Endothelial cell of umbilical vein (primary cell): ENCODE results near the gene ATXN10. TPM values are rescaled to one million over a fixed set of nuclear protein-coding genes. Genes with fewer than 3 reads are reported as not detected.

Experiments
- BruUV-seq: library from RNA; stranded (reverse); fragments of 400-500 nt; replicated peaks from 2 replicates; lab custom pipeline; 2021; lab: Mats Ljungman, UMichigan
- CTCF ChIA-PET: fragments of 300-600, 350-600 bp; sonication (Branson Sonifier 250); formaldehyde crosslinking; loops from one replicate; lab custom pipeline; 2021; ENCODE audit warnings: antibody characterized with exemption, inconsistent platforms; lab: Charles Lee
- POLR2A ChIA-PET: fragments of 300-600, 350-600 bp; sonication (Branson Sonifier 250); formaldehyde crosslinking; loops from one replicate; lab custom pipeline; 2021; ENCODE audit warnings: antibody characterized with exemption, inconsistent platforms; lab: Charles Lee
- DNase-seq: peaks from one replicate; pipeline ENCODE4 v3.0.0-alpha.2; 2011; ENCODE audit warnings: low read depth, low spot score
- FAIRE-seq: peaks from 2 replicates; lab custom pipeline; 2011; peaks lifted over from hg19 to GRCh38; lab: Jason Lieb, UNC
- H2AFZ ChIP-seq: 2 replicates; pipeline ENCODE4 v1.6.0; 2012; ENCODE audit warnings: low read depth, low read length, control low read depth, inconsistent platforms
- H3K27ac ChIP-seq: 2 replicates; pipeline ENCODE4 v1.5.1; 2011; ENCODE audit warnings: low read depth, mild to moderate bottlenecking, control low read depth, low read length, moderate library complexity; ENCODE audit not compliant: insufficient read depth
- H3K27me3 ChIP-seq, 2 experiments: 2 replicates each; pipeline versions ENCODE4 v1.6.0 to v1.6.1; 2011; ENCODE audit warnings: low read length in 2 of 2, mixed read lengths in 1 of 2; ENCODE audit not compliant: control insufficient read depth in 2 of 2, insufficient read depth in 2 of 2
- H3K36me3 ChIP-seq, 2 experiments: 2 replicates in 1 of 2; 3 replicates in 1 of 2; pipeline ENCODE4 v1.5.1; 2011; ENCODE audit warnings: low read length in 2 of 2, mild to moderate bottlenecking in 1 of 2, moderate library complexity in 1 of 2; ENCODE audit not compliant: control insufficient read depth in 2 of 2, insufficient read depth in 2 of 2; ENCODE audit errors: extremely low read depth in 1 of 2
- H3K4me1 ChIP-seq: 3 replicates; pipeline ENCODE4 v1.5.1; 2011; ENCODE audit warnings: mild to moderate bottlenecking, low read length; ENCODE audit not compliant: control insufficient read depth, insufficient read depth; ENCODE audit errors: extremely low read depth
- H3K4me2 ChIP-seq: 2 replicates; pipeline ENCODE4 v1.6.1; 2011; ENCODE audit warnings: low read length, control low read depth, mixed read lengths; ENCODE audit not compliant: insufficient read depth
- H3K4me3 ChIP-seq, 3 experiments: fragments of 200-600 bp in 1 of 3; sonication (generic), shearing (Covaris generic) in 1 of 3; replicated peaks in 1 of 3; 2 replicates each; pipeline ENCODE4 v1.5.1; 2011 to 2016; ENCODE audit warnings: control low read depth in 3 of 3, low read length in 3 of 3, mild to moderate bottlenecking in 2 of 3, inconsistent platforms in 1 of 3, low read depth in 1 of 3, moderate library complexity in 1 of 3; ENCODE audit not compliant: insufficient read depth in 1 of 3
- H3K79me2 ChIP-seq: 2 replicates; pipeline ENCODE4 v1.6.0; 2012; ENCODE audit warnings: low read length, inconsistent platforms; ENCODE audit not compliant: control insufficient read depth, insufficient read depth
- H3K9ac ChIP-seq: replicated peaks from 2 replicates; pipeline ENCODE3; 2011; ENCODE audit warnings: low read length, control low read depth; ENCODE audit not compliant: insufficient read depth; ENCODE audit errors: extremely low read depth
- H3K9me1 ChIP-seq: replicated peaks from 3 replicates; pipeline ENCODE4 v1.6.0; 2011; ENCODE audit warnings: mild to moderate bottlenecking, low read length; ENCODE audit not compliant: control insufficient read depth, insufficient read depth; ENCODE audit errors: extremely low read depth
- H3K9me3 ChIP-seq: replicated peaks from 2 replicates; pipeline ENCODE4 v1.5.1; 2012; ENCODE audit warnings: low read length, inconsistent platforms; ENCODE audit not compliant: control insufficient read depth, insufficient read depth
- H4K20me1 ChIP-seq: replicated peaks from 2 replicates; pipeline ENCODE3; 2011; ENCODE audit warnings: mild to moderate bottlenecking, low read length; ENCODE audit not compliant: control insufficient read depth, insufficient read depth; ENCODE audit errors: extremely low read depth
- EZH2 ChIP-seq: IDR thresholded peaks from 2 replicates; pipeline ENCODE4 v1.6.1; 2012; ENCODE audit warnings: borderline replicate concordance, low read depth, mild to moderate bottlenecking, moderate library complexity, low read length, inconsistent platforms; ENCODE audit not compliant: severe bottlenecking
- FOS ChIP-seq: IDR thresholded peaks from 2 replicates; pipeline ENCODE4 v1.6.1; 2011; ENCODE audit warnings: mild to moderate bottlenecking, low read length, moderate library complexity, borderline replicate concordance; ENCODE audit not compliant: insufficient read depth
- GATA2 ChIP-seq: IDR thresholded peaks from 2 replicates; pipeline ENCODE4 v1.7.0; 2011; ENCODE audit warnings: low read depth, mild to moderate bottlenecking, moderate library complexity, mixed read lengths, low read length; ENCODE audit not compliant: insufficient read length, insufficient read depth
- JUN ChIP-seq: IDR thresholded peaks from 2 replicates; pipeline ENCODE4 v1.6.1; 2011; ENCODE audit warnings: borderline replicate concordance, low read depth; ENCODE audit not compliant: insufficient read length, insufficient read depth
- MYC ChIP-seq: IDR thresholded peaks from one replicate; pipeline ENCODE4 v1.6.1; 2011; ENCODE audit warnings: mild to moderate bottlenecking, low read depth, low read length
- POLR2A ChIP-seq: IDR thresholded peaks from 2 replicates; pipeline ENCODE4 v1.6.1; 2012; ENCODE audit warnings: low read depth, mild to moderate bottlenecking, control low read depth, low read length
- POLR2AphosphoS5 ChIP-seq: IDR thresholded peaks from 2 replicates; pipeline ENCODE4 v1.6.1; 2012; ENCODE audit warnings: low read depth, mild to moderate bottlenecking, control low read depth, low read length, moderate library complexity; ENCODE audit not compliant: insufficient read depth
- dilution Hi-C: fragments of 300-500 bp; cut with MboI; formaldehyde crosslinking; loops from one replicate; pipeline ENCODE4 v1.15.0; 2019; ENCODE audit warnings: low sequenced_read_pairs; ENCODE audit not compliant: extremely low pct_ligation_motif_present
- intact Hi-C: fragments of 100-400 bp; cut with micrococcal nuclease; formaldehyde crosslinking; loops from one replicate; pipeline ENCODE4 v1.10.0; 2022
- polyA plus RNA-seq, 4 experiments: library from polyadenylated mRNA; depleted of rRNA in 3 of 4; stranded (reverse) in 3 of 4; unstranded in 1 of 4; fragments of >200 nt; gene quantifications; 2 replicates each; pipeline versions ENCODE4 v1.2.1 to v1.2.3, GENCODE V29; 2011 to 2012; ENCODE audit warnings: missing spikeins in 1 of 4
- total RNA-seq: library from RNA; stranded (reverse); gene quantifications from 2 replicates; pipeline ENCODE4 v1.2.3, GENCODE V29; 2021
- TF ChIP-seq, protein P1 (sequence below): IDR thresholded peaks from 2 replicates; pipeline ENCODE4 v1.6.1; 2011; ENCODE audit not compliant: insufficient read depth, insufficient read length
- TF ChIP-seq, protein P2 (sequence below), 2 donors: IDR thresholded peaks; 1 replicate in 1 of 2; 2 replicates in 1 of 2; pipeline ENCODE4 v1.5.1; 2011; ENCODE audit warnings: low read length in 2 of 2, mild to moderate bottlenecking in 2 of 2, moderate library complexity in 2 of 2, control low read depth in 1 of 2, inconsistent platforms in 1 of 2, low read depth in 1 of 2; ENCODE audit not compliant: insufficient read depth in 1 of 2; ENCODE audit errors: extremely low read depth in 1 of 2

Gene ATXN10
- total and polyA plus RNA-seq, 2 donors (not counting 3 experiments of a cell fraction or from before 2014, with no cell fraction given) = 73.2 to 91.9 TPM

DNA sequence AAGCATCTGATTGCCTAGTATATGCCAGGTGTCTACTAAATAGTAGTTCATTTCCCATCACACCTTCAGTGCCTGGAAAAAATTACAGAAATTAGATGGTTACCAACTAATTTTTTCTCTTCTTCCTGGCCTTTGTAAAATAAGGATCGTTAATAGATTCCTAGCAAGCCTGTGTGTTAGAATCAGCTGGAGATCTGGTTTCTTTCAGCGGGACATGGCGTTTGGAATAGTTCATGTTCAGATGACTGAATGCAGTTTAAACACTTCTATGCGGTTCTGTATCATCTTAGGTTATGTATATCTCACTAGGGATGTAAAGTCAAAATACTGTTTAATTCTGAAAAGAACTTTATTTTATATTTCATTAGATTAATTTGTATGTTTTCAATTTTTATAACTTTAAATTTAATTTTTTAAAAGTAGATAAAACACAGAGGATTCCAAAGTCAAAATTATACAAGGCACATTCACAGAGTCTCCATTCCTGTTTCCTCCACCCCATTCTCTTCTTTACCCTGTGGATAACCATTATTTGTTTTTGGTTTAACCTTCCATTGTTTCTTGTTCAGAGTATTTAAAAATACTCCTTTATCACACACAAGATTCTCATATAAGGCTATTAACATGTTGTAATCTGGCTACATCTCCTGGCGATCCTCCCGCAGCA, 132.8 kb downstream of the ATXN10 start:
- DNase-seq (no peak), FAIRE-seq (no peak)
- Histone ChIP-seq H3K27me3 (no peaks in the 10 kb centered on the region), H4K20me1 (peaks cover 3% of the 10 kb centered on the region), H2AFZ (no peak overlapping the region), H3K4me3 (no peak overlapping the region), H3K9me1 (no peaks in the 10 kb centered on the region), H3K4me1 (peaks cover 13% of the 10 kb centered on the region), H3K4me2 (no peak overlapping the region), H3K9me3 (no peaks in the 10 kb centered on the region), H3K9ac (no peak overlapping the region), H3K79me2 (no peaks in the 10 kb centered on the region), H3K36me3 (peaks cover 0 to 2% of the 10 kb centered on the region in 2 experiments), H3K27ac (no peak overlapping the region)
- TF ChIP-seq POLR2AphosphoS5 (no peak), POLR2A (no peak), JUN (no peak), FOS (no peak), MYC (no peak), GATA2 (no peak), EZH2 (no peak)
- TF ChIP-seq, protein P1, sequence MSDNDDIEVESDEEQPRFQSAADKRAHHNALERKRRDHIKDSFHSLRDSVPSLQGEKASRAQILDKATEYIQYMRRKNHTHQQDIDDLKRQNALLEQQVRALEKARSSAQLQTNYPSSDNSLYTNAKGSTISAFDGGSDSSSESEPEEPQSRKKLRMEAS = no peak
- TF ChIP-seq, protein P2, sequence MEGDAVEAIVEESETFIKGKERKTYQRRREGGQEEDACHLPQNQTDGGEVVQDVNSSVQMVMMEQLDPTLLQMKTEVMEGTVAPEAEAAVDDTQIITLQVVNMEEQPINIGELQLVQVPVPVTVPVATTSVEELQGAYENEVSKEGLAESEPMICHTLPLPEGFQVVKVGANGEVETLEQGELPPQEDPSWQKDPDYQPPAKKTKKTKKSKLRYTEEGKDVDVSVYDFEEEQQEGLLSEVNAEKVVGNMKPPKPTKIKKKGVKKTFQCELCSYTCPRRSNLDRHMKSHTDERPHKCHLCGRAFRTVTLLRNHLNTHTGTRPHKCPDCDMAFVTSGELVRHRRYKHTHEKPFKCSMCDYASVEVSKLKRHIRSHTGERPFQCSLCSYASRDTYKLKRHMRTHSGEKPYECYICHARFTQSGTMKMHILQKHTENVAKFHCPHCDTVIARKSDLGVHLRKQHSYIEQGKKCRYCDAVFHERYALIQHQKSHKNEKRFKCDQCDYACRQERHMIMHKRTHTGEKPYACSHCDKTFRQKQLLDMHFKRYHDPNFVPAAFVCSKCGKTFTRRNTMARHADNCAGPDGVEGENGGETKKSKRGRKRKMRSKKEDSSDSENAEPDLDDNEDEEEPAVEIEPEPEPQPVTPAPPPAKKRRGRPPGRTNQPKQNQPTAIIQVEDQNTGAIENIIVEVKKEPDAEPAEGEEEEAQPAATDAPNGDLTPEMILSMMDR (IDR thresholded peaks at IDR 0.05; ENCODE audit: extremely low read depth in 1 of 2, insufficient read depth in 1 of 2, low read depth in 1 of 2, low read length in 2 of 2) = no peak
- ChIA-PET CTCF (no interaction called here), POLR2A (no interaction called here)
- dilution Hi-C loops (no loop called here), intact Hi-C loops (no loop called here)
- BruUV-seq = no TSS peak
